ENCODE measurements around the gene WDR19.

GRCh38 chr4:39278476-39278875 lies 96.1 kb downstream of the WDR19 start:
- TF ChIP-seq CEBPB (IDR thresholded peaks at IDR 0.05; ENCODE audit: low read depth, low read length) (no peak), MAZ (IDR thresholded peaks at IDR 0.05; ENCODE audit: borderline replicate concordance, low read depth, low read length) (no peak), CTCF (conservative IDR thresholded peaks at IDR 0.05; ENCODE audit: low read depth, low read length) (no peak), MXI1 (IDR thresholded peaks at IDR 0.05; ENCODE audit: borderline replicate concordance, low read depth, low read length) (no peak), RCOR1 (IDR thresholded peaks at IDR 0.05; ENCODE audit: insufficient replicate concordance, low read length) (no peak), POLR2A (IDR thresholded peaks at IDR 0.05; ENCODE audit: low read depth, low read length) (no peak), RAD21 (IDR thresholded peaks at IDR 0.05; ENCODE audit: low read length) (no peak), BHLHE40 (IDR thresholded peaks at IDR 0.05; ENCODE audit: low read depth, low read length) (no peak), SMC3 (IDR thresholded peaks at IDR 0.05; ENCODE audit: low read depth, low read length) (no peak), ELK1 (IDR thresholded peaks at IDR 0.05; ENCODE audit: borderline replicate concordance, low read depth, low read length) (no peak), USF2 (IDR thresholded peaks at IDR 0.05; ENCODE audit: low read depth, low read length) (no peak), RFX5 (IDR thresholded peaks at IDR 0.05; ENCODE audit: low read depth, low read length) (no peak), FOS (IDR thresholded peaks at IDR 0.05; ENCODE audit: low read depth, low read length) (no peak), MAFK (IDR thresholded peaks at IDR 0.05; ENCODE audit: low read depth, low read length) (no peak)

Measured in IMR-90 (cell line).